ENCODE measurements around the gene TMEM33.

Gene TMEM33

DNA sequence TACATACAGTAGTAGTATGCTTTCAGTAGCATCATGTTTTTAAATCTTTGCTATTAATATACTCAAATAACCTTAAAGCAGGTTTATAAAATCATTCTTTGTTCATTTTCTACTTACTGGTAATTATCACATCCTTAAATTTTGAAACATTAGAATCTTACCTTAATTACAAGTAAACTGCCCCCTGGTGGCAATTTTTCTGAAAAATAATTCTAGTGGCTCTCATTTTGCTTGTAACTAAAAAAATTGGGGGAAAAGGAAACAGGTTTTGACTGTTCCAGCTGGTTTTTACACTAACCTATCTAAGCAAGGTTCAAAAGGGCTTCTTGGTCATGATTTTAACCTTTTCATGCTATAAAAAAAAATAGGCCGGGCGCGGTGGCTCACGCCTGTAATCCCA, 27.9 kb downstream of the TMEM33 start:
- peak; percentile 26 for TF ChIP-seq CTCF (conservative IDR thresholded peaks at IDR 0.05; ENCODE audit: control insufficient read depth, insufficient read depth, low read depth, low read length)
- peak; percentile 30 for DNase-seq (ENCODE audit: low read depth)
- H3K4me3 ChIP-seq (ENCODE audit: control insufficient read depth, low read depth, low read length): no peak overlapping the region

GRCh38 chr4:41964401-41964800, 29.2 kb downstream of the TMEM33 start:
- no peak for TF ChIP-seq CTCF (conservative IDR thresholded peaks at IDR 0.05; ENCODE audit: control insufficient read depth, insufficient read depth, low read depth, low read length)
- no peak for DNase-seq (ENCODE audit: low read depth)

DNA sequence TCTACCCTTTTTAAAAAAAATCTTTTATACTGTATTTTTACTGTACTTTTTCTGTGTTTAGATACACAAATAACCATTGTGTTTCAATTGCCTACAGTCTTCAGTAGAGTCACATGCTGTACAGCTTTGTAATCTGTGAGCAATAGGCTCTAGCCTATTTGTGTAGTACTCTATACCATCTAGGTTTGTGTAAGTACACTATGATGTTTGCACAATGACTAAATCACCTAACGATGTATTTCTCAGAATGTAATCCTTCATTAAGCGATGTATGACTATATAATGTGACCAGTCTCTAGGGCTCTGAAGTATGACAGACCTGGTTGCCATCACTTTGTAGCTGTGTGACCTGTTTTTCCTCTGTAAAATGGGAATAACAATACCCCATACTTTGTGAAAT, 32.2 kb downstream of the TMEM33 start:
- TF ChIP-seq CTCF (conservative IDR thresholded peaks at IDR 0.05; ENCODE audit: control insufficient read depth, insufficient read depth, low read depth, low read length): no peak
- no peak overlapping the region for H3K4me3 ChIP-seq (ENCODE audit: control insufficient read depth, low read depth, low read length)
- DNase-seq (ENCODE audit: low read depth): no peak

More at GRCh38 chr4:41964401-41964800, 29.2 kb downstream of the TMEM33 start:
- no peak overlapping the region for H3K4me3 ChIP-seq (ENCODE audit: control insufficient read depth, low read depth, low read length)

GRCh38 chr4:41969671-41970070, 34.4 kb downstream of the TMEM33 start:
- DNase-seq (ENCODE audit: low read depth): no peak
- TF ChIP-seq CTCF (conservative IDR thresholded peaks at IDR 0.05; ENCODE audit: control insufficient read depth, insufficient read depth, low read depth, low read length): no peak
- no peak overlapping the region for H3K4me3 ChIP-seq (ENCODE audit: control insufficient read depth, low read depth, low read length)

GRCh38 chr4:41975341-41975740, 40.1 kb downstream of the TMEM33 start:
- H3K4me3 ChIP-seq (ENCODE audit: control insufficient read depth, low read depth, low read length): no peak overlapping the region
- TF ChIP-seq CTCF (conservative IDR thresholded peaks at IDR 0.05; ENCODE audit: control insufficient read depth, insufficient read depth, low read depth, low read length): no peak
- no peak for DNase-seq (ENCODE audit: low read depth)

DNA sequence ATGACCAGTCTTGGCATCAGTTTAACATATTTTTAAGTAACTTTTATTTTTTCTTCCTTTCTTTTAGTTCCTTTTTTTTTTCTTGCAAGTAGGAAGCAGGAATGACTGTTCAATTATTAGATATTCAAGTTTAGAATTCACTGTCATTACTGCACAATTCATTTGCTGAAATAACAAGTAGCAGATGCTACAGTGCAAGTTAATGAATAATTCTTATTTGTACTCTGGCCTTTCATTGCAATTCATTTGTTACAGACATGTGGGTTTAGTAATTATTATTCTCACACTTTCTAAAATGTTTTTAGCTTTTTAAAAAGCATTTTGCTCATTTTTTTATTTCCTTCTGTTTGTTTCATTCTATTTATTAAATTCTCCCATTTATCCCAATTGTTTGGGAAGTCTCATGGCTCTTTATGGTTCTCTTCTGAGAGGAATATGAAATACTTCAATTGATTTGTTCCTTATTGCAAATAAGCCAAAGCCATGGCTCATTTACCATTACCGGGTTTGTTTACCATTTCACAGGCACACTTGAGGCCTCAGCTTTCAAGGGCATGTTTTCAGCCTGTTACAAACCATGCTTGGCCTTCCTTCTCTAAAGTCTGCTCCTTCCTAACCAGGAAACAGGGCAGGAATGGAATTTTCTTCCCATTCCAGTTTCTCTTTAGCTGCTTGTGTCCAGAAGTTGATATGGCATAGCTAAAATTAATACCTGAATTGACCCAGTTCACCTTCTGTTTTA, 41.7 kb downstream of the TMEM33 start:
- DNase-seq (ENCODE audit: low read depth): no peak
- TF ChIP-seq CTCF (conservative IDR thresholded peaks at IDR 0.05; ENCODE audit: control insufficient read depth, insufficient read depth, low read depth, low read length): no peak
- H3K4me3 ChIP-seq (ENCODE audit: control insufficient read depth, low read depth, low read length): no peak overlapping the region
